Muscle layer of colon (tissue), 2 donors: ENCODE measurements around the gene SRGAP1.

Source experiments
- H3K27ac ChIP-seq: one replicate; pipeline ENCODE4 v1.7.0; 2013; ENCODE audit warnings: low read depth, mild to moderate bottlenecking, low read length, moderate library complexity
- H3K27me3 ChIP-seq, 2 donors: one replicate each; pipeline ENCODE4 v1.7.0; 2013; ENCODE audit warnings: low read length in 2 of 2, mild to moderate bottlenecking in 2 of 2; ENCODE audit not compliant: insufficient read depth in 2 of 2, control insufficient read depth in 1 of 2
- H3K36me3 ChIP-seq: one replicate; pipeline ENCODE4 v1.7.0; 2013; ENCODE audit warnings: mild to moderate bottlenecking, low read length; ENCODE audit not compliant: insufficient read depth
- H3K4me1 ChIP-seq: one replicate; pipeline ENCODE4 v1.7.0; 2013; ENCODE audit warnings: mild to moderate bottlenecking, low read length; ENCODE audit not compliant: insufficient read depth
- H3K4me3 ChIP-seq, 2 donors: one replicate each; pipeline ENCODE4 v1.7.0; 2013; ENCODE audit warnings: low read length in 2 of 2, low read depth in 1 of 2, mild to moderate bottlenecking in 1 of 2, moderate library complexity in 1 of 2
- H3K9ac ChIP-seq: one replicate; pipeline ENCODE4 v1.7.0; 2013; ENCODE audit warnings: low read length
- H3K9me3 ChIP-seq: one replicate; pipeline ENCODE4 v1.7.0; 2013; ENCODE audit warnings: mild to moderate bottlenecking, low read length
- donor health status: abdominal sarcoma.
- donor health status: Adenocarcinoma of cecum.

SRGAP1 gene

DNA sequence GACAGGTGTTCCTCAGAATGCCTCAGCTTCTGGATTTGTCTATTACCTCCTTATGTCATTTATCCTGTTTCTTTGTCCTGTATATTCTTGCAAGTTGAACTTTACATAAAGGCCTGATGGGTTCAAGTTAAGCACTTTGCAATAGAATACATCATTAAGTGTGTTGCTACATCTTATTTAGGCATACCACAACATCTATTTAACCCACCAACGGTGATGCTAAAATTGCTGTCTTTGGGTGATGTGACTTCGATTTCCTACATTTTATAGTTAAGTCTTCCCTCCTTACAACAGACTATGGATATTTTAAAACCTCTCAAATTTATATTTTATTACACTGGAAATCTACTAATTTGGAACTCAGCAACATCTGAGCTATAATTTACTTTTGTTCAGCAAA, 206.6 kb downstream of the SRGAP1 start:
- Histone ChIP-seq H3K27me3 (no peaks in the 10 kb centered on the region), H3K27ac (no peak overlapping the region), H3K36me3 (no peaks in the 10 kb centered on the region), H3K9me3 (no peaks in the 10 kb centered on the region), H3K4me3 (no peak overlapping the region), H3K9ac (no peak overlapping the region), H3K4me1 (no peaks in the 10 kb centered on the region)

DNA sequence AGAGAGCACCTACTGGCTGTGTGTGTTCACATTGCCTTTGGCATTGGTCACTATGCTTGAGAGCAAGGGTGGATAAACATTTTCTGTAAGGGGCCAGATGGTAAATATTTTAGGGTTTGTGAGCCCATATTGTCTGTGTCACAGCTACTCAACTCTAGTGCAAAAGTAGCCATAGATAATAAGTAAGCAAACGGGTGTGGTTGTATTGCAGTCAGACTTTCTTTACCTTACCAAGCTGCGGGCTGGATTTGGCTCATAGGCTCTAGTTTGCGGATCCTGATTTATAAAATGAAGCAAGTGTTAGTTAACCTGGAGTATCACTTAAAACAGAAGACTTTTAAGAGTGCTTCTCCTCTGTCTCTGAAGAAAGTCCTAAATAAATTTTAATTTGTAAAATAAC, 208.6 kb downstream of the SRGAP1 start:
- Histone ChIP-seq H3K36me3 (no peaks in the 10 kb centered on the region), H3K27ac (no peak overlapping the region), H3K9ac (no peak overlapping the region), H3K4me3 (no peak overlapping the region), H3K4me1 (no peaks in the 10 kb centered on the region), H3K27me3 (no peaks in the 10 kb centered on the region), H3K9me3 (no peaks in the 10 kb centered on the region)

DNA sequence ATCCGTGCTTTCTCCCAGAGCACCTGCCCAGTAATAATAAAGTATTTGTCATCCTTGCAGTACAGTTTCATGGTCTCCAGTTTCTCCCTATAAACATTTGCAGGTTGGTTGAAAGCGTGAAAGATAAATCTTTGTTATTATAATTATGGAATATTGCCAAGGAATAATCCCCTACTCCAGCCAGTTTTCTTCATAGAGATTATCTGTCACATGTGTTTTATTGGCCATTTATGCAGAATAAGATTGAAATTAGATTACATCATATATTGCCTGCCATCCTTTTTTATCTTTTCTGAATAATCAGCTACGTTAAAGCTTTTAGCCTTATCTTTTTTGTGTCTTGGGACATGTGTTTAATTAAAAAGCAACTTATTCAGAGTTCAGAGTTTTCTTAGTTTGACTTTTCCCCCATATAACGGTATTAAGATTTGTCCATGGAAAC, 209.6 kb downstream of the SRGAP1 start:
- Histone ChIP-seq H3K4me3 (no peak overlapping the region), H3K9me3 (no peaks in the 10 kb centered on the region), H3K36me3 (no peaks in the 10 kb centered on the region), H3K27ac (no peak overlapping the region), H3K4me1 (no peaks in the 10 kb centered on the region), H3K27me3 (no peaks in the 10 kb centered on the region), H3K9ac (no peak overlapping the region)

- Histone ChIP-seq H3K36me3 (no peaks in the 10 kb centered on the region), H3K27ac (no peak overlapping the region), H3K4me1 (no peaks in the 10 kb centered on the region), H3K9me3 (no peaks in the 10 kb centered on the region), H3K27me3 (no peaks in the 10 kb centered on the region), H3K9ac (no peak overlapping the region), H3K4me3 (no peak overlapping the region)
Observed at GRCh38 chr12:64056741-64057140, 212.2 kb downstream of the SRGAP1 start.

DNA sequence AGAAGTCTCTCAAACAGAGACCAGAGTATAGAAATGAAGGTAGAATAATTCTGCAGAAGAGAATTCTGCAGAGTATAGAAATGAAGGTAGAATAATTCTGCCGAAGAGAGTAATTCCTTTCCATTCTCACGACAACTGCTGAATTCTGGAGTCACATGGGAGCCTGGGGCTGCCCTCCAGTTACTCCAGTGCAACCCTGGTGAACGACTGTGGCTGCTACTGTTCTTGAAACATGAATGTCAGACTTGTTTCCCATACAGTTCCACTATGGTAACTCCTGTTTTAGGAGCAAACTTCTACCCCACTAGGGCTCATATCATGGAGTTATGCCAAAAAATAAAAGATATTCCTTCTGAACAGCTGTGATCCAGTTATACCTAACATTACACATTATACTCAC, 213.2 kb downstream of the SRGAP1 start:
- H3K9ac ChIP-seq, result no peak overlapping the region
- no peaks in the 10 kb centered on the region for H3K36me3 ChIP-seq
- H3K4me3 ChIP-seq, result no peak overlapping the region
- no peaks in the 10 kb centered on the region for H3K4me1 ChIP-seq
- H3K27me3 ChIP-seq, result no peaks in the 10 kb centered on the region
- H3K27ac ChIP-seq, result no peak overlapping the region
- no peaks in the 10 kb centered on the region for H3K9me3 ChIP-seq

GRCh38 chr12:64058541-64059265, 214.2 kb downstream of the SRGAP1 start:
- H3K27me3 ChIP-seq, result no peaks in the 10 kb centered on the region
- no peak overlapping the region for H3K27ac ChIP-seq
- no peak overlapping the region for H3K4me3 ChIP-seq
- H3K9me3 ChIP-seq, result no peaks in the 10 kb centered on the region
- no peaks in the 10 kb centered on the region for H3K4me1 ChIP-seq
- no peaks in the 10 kb centered on the region for H3K36me3 ChIP-seq
- H3K9ac ChIP-seq, result no peak overlapping the region

- H3K9me3 ChIP-seq, result no peaks in the 10 kb centered on the region
- H3K27me3 ChIP-seq, result no peaks in the 10 kb centered on the region
- no peak overlapping the region for H3K9ac ChIP-seq
- no peak overlapping the region for H3K4me3 ChIP-seq
- no peaks in the 10 kb centered on the region for H3K4me1 ChIP-seq
- peaks cover 3% of the 10 kb centered on the region for H3K36me3 ChIP-seq
- no peak overlapping the region for H3K27ac ChIP-seq
Observed at GRCh38 chr12:64059685-64060084, 215.2 kb downstream of the SRGAP1 start.

DNA sequence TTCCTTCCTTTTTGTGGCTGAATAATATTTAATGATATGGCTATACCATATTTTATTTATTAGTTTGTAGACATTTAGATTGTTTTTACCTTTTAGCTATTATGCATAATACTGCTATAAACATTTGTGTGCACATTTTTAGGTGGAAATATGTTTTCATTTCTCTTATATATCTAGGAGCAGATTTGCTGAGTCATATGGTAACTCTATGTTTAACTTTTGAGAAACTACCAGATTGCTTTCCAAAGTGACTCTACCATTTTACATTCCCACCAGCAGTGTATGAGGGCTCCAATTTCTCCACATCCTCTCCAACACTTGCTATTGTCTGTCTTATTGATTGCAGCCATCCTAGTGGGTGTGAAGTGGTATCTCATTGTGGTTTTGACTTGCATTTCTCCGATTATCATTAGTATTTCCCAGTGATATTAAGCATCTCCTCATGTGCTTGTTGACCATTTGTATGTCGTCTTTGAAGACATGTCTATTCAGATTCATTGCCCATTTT, 217.4 kb downstream of the SRGAP1 start:
- H3K36me3 ChIP-seq, result peaks cover 8% of the 10 kb centered on the region

DNA sequence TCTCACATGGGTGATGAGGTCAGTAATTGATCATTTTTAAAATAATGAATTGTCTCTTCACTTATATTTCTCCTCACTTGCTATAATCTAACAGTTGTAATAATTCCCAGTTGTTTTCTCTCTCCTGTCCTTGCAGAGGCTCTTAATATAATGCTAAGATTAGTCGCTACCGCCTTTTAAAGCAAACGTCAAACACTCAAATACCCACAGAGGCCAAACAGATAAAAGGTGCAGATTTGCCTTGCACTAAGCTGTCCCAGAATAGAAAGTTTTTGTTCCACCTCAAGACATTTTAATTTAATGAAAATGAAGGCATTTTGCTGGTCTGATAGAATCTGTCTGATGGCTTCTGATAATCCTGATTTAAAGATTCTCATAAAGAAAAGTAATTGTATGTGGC, 218.6 kb downstream of the SRGAP1 start:
- Histone ChIP-seq H3K27ac (no peak overlapping the region), H3K9me3 (no peaks in the 10 kb centered on the region), H3K4me1 (no peaks in the 10 kb centered on the region), H3K9ac (no peak overlapping the region), H3K4me3 (no peak overlapping the region), H3K36me3 (peaks cover 8% of the 10 kb centered on the region), H3K27me3 (no peaks in the 10 kb centered on the region)

More for the DNA sequence above, 217.4 kb downstream of the SRGAP1 start:
- H3K9me3 ChIP-seq, result no peaks in the 10 kb centered on the region
- H3K27ac ChIP-seq, result no peak overlapping the region
- no peak overlapping the region for H3K4me3 ChIP-seq
- no peak overlapping the region for H3K9ac ChIP-seq
- H3K4me1 ChIP-seq, result no peaks in the 10 kb centered on the region
- H3K27me3 ChIP-seq, result no peaks in the 10 kb centered on the region

- no peak overlapping the region for H3K4me3 ChIP-seq
- no peaks in the 10 kb centered on the region for H3K9me3 ChIP-seq
- H3K27me3 ChIP-seq, result no peaks in the 10 kb centered on the region
- H3K9ac ChIP-seq, result no peak overlapping the region
- H3K36me3 ChIP-seq, result peaks cover 8% of the 10 kb centered on the region
- no peak overlapping the region for H3K27ac ChIP-seq
- H3K4me1 ChIP-seq, result no peaks in the 10 kb centered on the region
Observed at GRCh38 chr12:64064240-64064639, 219.7 kb downstream of the SRGAP1 start.

GRCh38 chr12:64064706-64065105, 220.2 kb downstream of the SRGAP1 start:
- Histone ChIP-seq H3K9me3 (no peaks in the 10 kb centered on the region), H3K4me1 (no peaks in the 10 kb centered on the region), H3K9ac (no peak overlapping the region), H3K27ac (no peak overlapping the region), H3K27me3 (no peaks in the 10 kb centered on the region), H3K4me3 (no peak overlapping the region), H3K36me3 (peaks cover 8% of the 10 kb centered on the region)

- Histone ChIP-seq H3K4me1 (no peaks in the 10 kb centered on the region), H3K4me3 (no peak overlapping the region), H3K27ac (no peak overlapping the region), H3K9ac (no peak overlapping the region), H3K9me3 (no peaks in the 10 kb centered on the region), H3K27me3 (no peaks in the 10 kb centered on the region), H3K36me3 (peaks cover 8% of the 10 kb centered on the region)
Observed at GRCh38 chr12:64065881-64066451, 221.5 kb downstream of the SRGAP1 start.
